HepG2 (cell line): ENCODE measurements around the gene COL4A3. TPM values are rescaled to one million over a fixed set of nuclear protein-coding genes. Genes with fewer than 3 reads are reported as not detected.

Source experiments
- ATAC-seq: fragments of 200-7000 bp; cut with Tn5 transposase; 3 replicates; pipeline ENCODE4 v1.9.1; 2020; ENCODE audit warnings: mild to moderate bottlenecking, moderate library complexity
- BruUV-seq: library from RNA; stranded (reverse); fragments of 400-500 nt; replicated peaks from 2 replicates; lab custom pipeline; 2021; lab: Mats Ljungman, UMichigan
- CTCF ChIA-PET: fragments of 300-600 bp; formaldehyde crosslinking; extraction: SDS; loops from one replicate; lab custom pipeline; 2021; ENCODE audit warnings: low total read pairs, inconsistent platforms, low intra/inter-chr PET ratio; lab: Yijun Ruan, JAX
- POLR2A ChIA-PET: fragments of 350-600 bp; sonication (Branson Sonifier 250); formaldehyde crosslinking; loops from one replicate; lab custom pipeline; 2020; ENCODE audit warnings: antibody characterized with exemption, inconsistent platforms; lab: Yijun Ruan, JAX
- DNase-seq: peaks from one replicate; pipeline ENCODE4 v3.0.0-alpha.2; 2015; ENCODE audit warnings: low spot score
- FAIRE-seq: peaks from 3 replicates; lab custom pipeline; 2011; peaks lifted over from hg19 to GRCh38; lab: Jason Lieb, UNC
- H2AFZ ChIP-seq: one replicate; pipeline ENCODE4 v1.6.1; 2011; ENCODE audit warnings: low read length, inconsistent platforms
- H3K27ac ChIP-seq: fragments of 300-600 bp; 3 replicates; pipeline ENCODE4 v1.8.0; 2011; ENCODE audit warnings: mixed run types, mild to moderate bottlenecking, mixed read lengths, low read length, inconsistent platforms; ENCODE audit not compliant: insufficient read depth; ENCODE audit errors: extremely low read length
- H3K27me3 ChIP-seq, 2 experiments: fragments of 200-600 bp in 1 of 2; 2 replicates in 1 of 2; 3 replicates in 1 of 2; pipeline versions ENCODE4 v1.6.0 to v1.8.0; 2011; ENCODE audit warnings: low read length in 2 of 2, mild to moderate bottlenecking in 2 of 2, moderate library complexity in 2 of 2, inconsistent platforms in 1 of 2; ENCODE audit not compliant: insufficient read depth in 2 of 2, control insufficient read depth in 1 of 2
- H3K36me3 ChIP-seq, 2 experiments: fragments of 200-600 bp in 1 of 2; replicated peaks in 1 of 2; 2 replicates in 1 of 2; 3 replicates in 1 of 2; pipeline versions ENCODE4 v1.5.1 to v1.8.0; 2011; ENCODE audit warnings: low read length in 2 of 2, inconsistent platforms in 1 of 2; ENCODE audit not compliant: insufficient read depth in 2 of 2, control insufficient read depth in 1 of 2
- H3K4me1 ChIP-seq: 2 replicates; pipeline ENCODE4 v1.5.1; 2012; ENCODE audit warnings: low read length, inconsistent platforms; ENCODE audit not compliant: insufficient read depth
- H3K4me2 ChIP-seq: 2 replicates; pipeline ENCODE4 v1.6.0; 2011; ENCODE audit warnings: low read depth, low read length, inconsistent platforms
- H3K4me3 ChIP-seq, 3 experiments: fragments of 200-600 bp in 1 of 3; sonication (generic), shearing (Covaris generic) in 1 of 3; replicated peaks in 1 of 3; 2 replicates each; pipeline ENCODE4 v1.5.1; 2011 to 2016; ENCODE audit warnings: low read length in 3 of 3, inconsistent platforms in 2 of 3, low read depth in 2 of 3, mild to moderate bottlenecking in 2 of 3, control low read depth in 1 of 3, mixed read lengths in 1 of 3; ENCODE audit not compliant: insufficient read depth in 1 of 3
- H3K79me2 ChIP-seq: one replicate; pipeline ENCODE4 v1.6.1; 2011; ENCODE audit warnings: low read length, inconsistent platforms; ENCODE audit not compliant: insufficient read depth
- H3K9ac ChIP-seq: 2 replicates; pipeline ENCODE4 v1.6.0; 2011; ENCODE audit warnings: mild to moderate bottlenecking, low read depth, low read length, inconsistent platforms; ENCODE audit not compliant: insufficient read depth
- H3K9me3 ChIP-seq: 2 replicates; pipeline ENCODE4 v1.5.1; 2012; ENCODE audit warnings: mild to moderate bottlenecking, low read length
- H4K20me1 ChIP-seq: 2 replicates; pipeline ENCODE4 v1.6.0; 2011; ENCODE audit warnings: inconsistent platforms, mild to moderate bottlenecking, low read length, moderate library complexity; ENCODE audit not compliant: insufficient read depth
- CHD2 ChIP-seq: IDR thresholded peaks from 2 replicates; pipeline ENCODE4 v1.6.1; 2011; ENCODE audit warnings: low read depth, low read length, improper control_type of control experiment
- HMGXB4 ChIP-seq, 2 experiments: sonication (generic) in 1 of 2; formaldehyde crosslinking in 1 of 2; IDR thresholded peaks; 2 replicates each; pipeline versions ENCODE4 v1.4.0 to v1.6.1; 2018 to 2020; ENCODE audit warnings: missing genetic modification reagents in 2 of 2, borderline replicate concordance in 1 of 2, low read depth in 1 of 2, mild to moderate bottlenecking in 1 of 2, missing biosample characterization in 1 of 2
- KDM4B ChIP-seq: sonication (generic); formaldehyde crosslinking; IDR thresholded peaks from 2 replicates; pipeline ENCODE4 v1.4.0; 2020; ENCODE audit warnings: missing genetic modification reagents
- WIZ ChIP-seq: sonication (generic); formaldehyde crosslinking; IDR thresholded peaks from 2 replicates; pipeline ENCODE4 v1.5.1; 2020; ENCODE audit warnings: mild to moderate bottlenecking, missing genetic modification reagents
- ZBTB39 ChIP-seq: sonication (generic); formaldehyde crosslinking; IDR thresholded peaks from 2 replicates; pipeline ENCODE4 v1.5.0; 2020; ENCODE audit warnings: missing genetic modification reagents
- ZFP36 ChIP-seq: fragments of 150-350 bp; IDR thresholded peaks from 2 replicates; pipeline ENCODE4 v1.6.1; 2018; ENCODE audit warnings: borderline replicate concordance, low read length, low read depth; ENCODE audit not compliant: partially characterized antibody
- ZNF609 ChIP-seq: sonication (generic); formaldehyde crosslinking; IDR thresholded peaks from 2 replicates; pipeline ENCODE4 v1.4.0; 2020; ENCODE audit warnings: mild to moderate bottlenecking, missing genetic modification reagents, borderline replicate concordance
- WGBS: methylation state at CpG from one replicate; pipeline ENCODE4 v1.1.6; 2017; ENCODE audit warnings: low lambda C conversion rate; 5-methylcytosine and 5-hydroxymethylcytosine counted together
- in situ Hi-C: cut with HindIII; loops from 2 replicates; pipeline ENCODE4 v1.10.0; 2017; ENCODE audit warnings: low pct_unique_long_range_greater_than_20kb; ENCODE audit not compliant: extremely low pct_ligation_motif_present
- intact Hi-C: fragments of 100-400 bp; cut with micrococcal nuclease; formaldehyde crosslinking; loops from one replicate; pipeline ENCODE4 v1.10.0; 2022; ENCODE audit not compliant: unreplicated experiment
- polyA plus RNA-seq, 8 experiments: library from polyadenylated mRNA; depleted of rRNA in 3 of 8; stranded (reverse) in 7 of 8; unstranded in 1 of 8; fragments of >200 nt; fragmentation: Illumina TruSeq in 4 of 8; extraction: Trizol in 4 of 8; gene quantifications; 2 replicates each; pipeline versions ENCODE4 v1.2.1 to v1.2.3, GENCODE V29; 2011 to 2016; ENCODE audit warnings: low read depth in 4 of 8, missing spikeins in 1 of 8, mixed read lengths in 1 of 8; ENCODE audit not compliant: insufficient read depth in 1 of 8
- total RNA-seq, 5 experiments: library from RNA; depleted of rRNA; stranded (reverse); fragments of >200 nt; fragmentation: Illumina TruSeq; extraction: Trizol; gene quantifications; 2 replicates each; pipeline ENCODE4 v1.2.3, GENCODE V29; 2016; ENCODE audit warnings: low read depth in 1 of 5

COL4A3 gene
- total and polyA plus RNA-seq, 2 of the 13 experiments (the other 11 are each of a cell fraction or from before 2014, with no cell fraction given): 0.02 TPM; not detected in 1

- 40% methylated on average over 10 of the region's 11 CpGs for WGBS
- Histone ChIP-seq H3K9ac (no peak overlapping the region), H3K4me3 (no peak overlapping the region), H3K27me3 (no peaks in the 10 kb centered on the region), H3K36me3 (no peaks in the 10 kb centered on the region), H3K4me2 (no peak overlapping the region), H3K27ac (no peak overlapping the region), H4K20me1 (no peaks in the 10 kb centered on the region), H3K4me1 (peaks cover 7% of the 10 kb centered on the region), H3K9me3 (no peaks in the 10 kb centered on the region), H2AFZ (no peak overlapping the region), H3K79me2 (no peaks in the 10 kb centered on the region)
- in situ Hi-C loops (no loop called here), intact Hi-C loops (no loop called here)
- DNase-seq (no peak), FAIRE-seq (no peak), ATAC-seq (no peak; the same call in 2 of the 3 replicates)
- BruUV-seq: no TSS peak
- CTCF ChIA-PET: no interaction called here
- POLR2A ChIA-PET: no interaction called here
- TF ChIP-seq ZFP36: no peak
- no peak for TF ChIP-seq HMGXB4 (CRISPR knock-in tag; IDR thresholded peaks at IDR 0.05; ENCODE audit: borderline replicate concordance in 1 of 2, low read depth in 1 of 2)
- TF ChIP-seq WIZ (CRISPR knock-in tag): no peak
- TF ChIP-seq KDM4B (CRISPR knock-in tag): no peak
- no peak for TF ChIP-seq ZBTB39 (CRISPR knock-in tag)
- TF ChIP-seq CHD2: no peak
- no peak for TF ChIP-seq ZNF609 (CRISPR knock-in tag)
Observed at GRCh38 chr2:227179988-227180685, 15.7 kb downstream of the COL4A3 start.
